SU-DHL-6 (cell line): ENCODE measurements around the gene TMC6.

Experiments
- CTCF ChIP-seq: fragments of 200-600 bp; sonication (generic); IDR thresholded peaks from one replicate; pipeline ENCODE4 v1.5.1; 2017; ENCODE audit warnings: antibody characterized with exemption, mild to moderate bottlenecking, low read length, moderate library complexity; ENCODE audit not compliant: insufficient read depth, poor library complexity, severe bottlenecking
- EZH2phosphoT487 ChIP-seq: fragments of 200-600 bp; sonication (generic), shearing (Covaris generic); conservative IDR thresholded peaks from 2 replicates; pipeline ENCODE4 v1.6.1; 2018; ENCODE audit warnings: mild to moderate bottlenecking, antibody characterized with exemption, low read length, moderate library complexity, mixed read lengths

GRCh38 chr17:78122216-78122930 lies 6.2 kb downstream of the TMC6 start:
- TF ChIP-seq CTCF = no peak
- TF ChIP-seq EZH2phosphoT487 = no peak
